Small intestine (tissue), 7 donors: ENCODE results near the gene DTX1. TPM values are rescaled to one million over a fixed set of nuclear protein-coding genes. Genes with fewer than 3 reads are reported as not detected.

Experiments
- DNase-seq, 2 donors: peaks; one replicate each; pipeline versions ENCODE4 v3.0.0 to v3.0.0-alpha.2; 2013
- FAIRE-seq: peaks from 2 replicates; lab custom pipeline; 2012; peaks lifted over from hg19 to GRCh38; lab: Jason Lieb, UNC
- H3K27ac ChIP-seq, 3 donors: one replicate each; pipeline ENCODE4 v1.5.1; 2013; ENCODE audit warnings: low read length in 2 of 3, mild to moderate bottlenecking in 2 of 3, control low read depth in 1 of 3, inconsistent platforms in 1 of 3, low read depth in 1 of 3, moderate library complexity in 1 of 3
- H3K27me3 ChIP-seq, 3 donors: one replicate each; pipeline ENCODE4 v1.6.1; 2013; ENCODE audit warnings: low read length in 3 of 3, inconsistent platforms in 1 of 3; ENCODE audit not compliant: control insufficient read depth in 3 of 3, insufficient read depth in 3 of 3
- H3K36me3 ChIP-seq, 3 donors: one replicate each; pipeline ENCODE4 v1.6.1; 2013; ENCODE audit warnings: low read length in 3 of 3, inconsistent platforms in 1 of 3, low read depth in 1 of 3, mild to moderate bottlenecking in 1 of 3, moderate library complexity in 1 of 3; ENCODE audit not compliant: control insufficient read depth in 3 of 3, insufficient read depth in 2 of 3
- H3K4me1 ChIP-seq, 3 donors: one replicate each; pipeline ENCODE4 v1.6.1; 2013; ENCODE audit warnings: low read length in 2 of 3, inconsistent platforms in 1 of 3, low read depth in 1 of 3, mild to moderate bottlenecking in 1 of 3, moderate library complexity in 1 of 3; ENCODE audit not compliant: control insufficient read depth in 3 of 3, insufficient read depth in 2 of 3
- H3K4me3 ChIP-seq, 3 donors: one replicate each; pipeline ENCODE4 v1.5.1; 2013; ENCODE audit warnings: low read length in 3 of 3, control low read depth in 1 of 3, inconsistent platforms in 1 of 3, low read depth in 1 of 3, mild to moderate bottlenecking in 1 of 3, moderate library complexity in 1 of 3
- H3K9me3 ChIP-seq, 2 donors: one replicate each; pipeline ENCODE4 v1.6.1; 2013; ENCODE audit warnings: low read depth in 1 of 2, low read length in 1 of 2; ENCODE audit not compliant: control insufficient read depth in 2 of 2, insufficient read depth in 1 of 2
- WGBS, 3 donors: extraction: QIAGEN DNeasy Blood & Tissue Kit; methylation state at CpG; one replicate each; pipeline ENCODE4 v1.1.7; 2013; 5-methylcytosine and 5-hydroxymethylcytosine counted together
- polyA plus RNA-seq, 4 donors: library from polyadenylated mRNA; stranded (reverse) in 3 of 4; unstranded in 1 of 4; fragments of 200-250 nt in 3 of 4; fragments of 120-200 nt in 1 of 4; gene quantifications; one replicate each; pipeline versions ENCODE4 v1.2.1 to v1.2.3, GENCODE V29; 2013
- donor health status: healthy with polysubstance abuse.
- donor health status: control.
- donor health status: control.
- donor health status: Bipolar disorder and iron deficiency.
- donor health status: healthy.

DTX1 gene
- polyA plus RNA-seq, 4 donors: 0.45 to 4.8 (median 4.2) TPM

DNA sequence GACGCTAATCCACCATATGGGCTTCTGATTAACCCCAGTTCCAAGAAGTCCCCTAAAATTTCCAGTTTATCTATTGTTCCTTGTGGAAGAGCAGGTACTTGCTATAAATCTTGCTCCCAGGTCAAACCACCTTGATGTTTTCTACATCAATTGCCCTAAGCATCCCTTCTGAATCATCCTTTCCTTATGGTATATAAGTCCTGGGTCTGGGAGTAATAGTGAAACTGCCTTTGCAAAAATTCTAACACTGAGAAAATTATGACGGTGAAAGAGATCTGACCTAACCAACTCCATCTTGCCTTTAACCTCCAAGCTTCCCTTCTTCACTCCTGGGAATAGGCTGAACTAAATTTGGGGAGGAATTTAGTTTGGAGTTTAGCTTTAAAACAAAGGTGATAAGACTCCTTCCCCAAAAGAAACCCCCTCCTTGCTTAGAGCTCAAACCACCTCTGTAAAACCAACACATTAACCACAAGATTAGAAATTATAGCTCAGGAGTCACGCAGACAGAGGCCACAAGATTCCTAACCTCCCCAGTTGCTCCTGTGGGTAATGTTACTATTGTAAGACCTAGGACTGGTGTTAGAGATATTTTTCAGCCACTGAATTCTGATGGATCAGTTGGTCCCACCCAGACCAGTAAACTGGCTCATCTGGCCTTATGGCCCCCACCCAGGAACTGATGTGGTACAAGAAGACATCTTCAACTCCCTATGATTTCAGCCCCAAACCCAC is 33.8 kb upstream of the DTX1 start:
- FAIRE-seq: no peak
- DNase-seq: no peak
- H3K9me3 ChIP-seq: no peaks in the 10 kb centered on the region

DNA sequence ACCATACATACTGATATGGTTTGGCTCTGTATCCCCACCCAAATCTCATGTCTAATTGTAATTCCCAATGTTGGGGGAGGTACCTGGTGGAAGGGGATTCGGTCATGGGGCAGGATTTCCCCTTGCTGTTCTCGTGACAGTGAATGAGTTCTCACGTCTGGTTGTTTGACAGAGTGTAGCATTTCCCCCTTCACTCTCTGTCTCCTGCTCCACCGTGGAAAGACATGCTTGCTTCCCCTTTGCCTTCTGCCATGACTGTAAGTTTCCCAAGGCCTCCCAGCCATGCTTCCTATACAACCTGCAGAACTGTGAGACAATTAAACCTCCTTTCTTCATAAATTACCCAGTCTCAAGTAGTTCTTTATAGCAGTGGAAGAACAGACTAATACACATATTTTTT is 28.8 kb upstream of the DTX1 start:
- WGBS, 3 donors: 52 to 71% (median 54%) methylated on average over 4 of the region's 4 CpGs
- Histone ChIP-seq H3K27ac (no peak overlapping the region), H3K4me1 (no peaks in the 10 kb centered on the region), H3K36me3 (no peaks in the 10 kb centered on the region), H3K4me3 (no peak overlapping the region), H3K9me3 (no peaks in the 10 kb centered on the region), H3K27me3 (no peaks in the 10 kb centered on the region)
- no peak for FAIRE-seq
- DNase-seq: no peak

More for the DNA sequence above, 33.8 kb upstream of the DTX1 start:
- H3K27ac ChIP-seq: no peak overlapping the region
- 75 to 83% (median 80%) methylated on average over 3 of the region's 3 CpGs for WGBS, 3 donors
- H3K36me3 ChIP-seq: no peaks in the 10 kb centered on the region
- no peaks in the 10 kb centered on the region for H3K4me1 ChIP-seq
- no peaks in the 10 kb centered on the region for H3K27me3 ChIP-seq
- no peak overlapping the region for H3K4me3 ChIP-seq

DNA sequence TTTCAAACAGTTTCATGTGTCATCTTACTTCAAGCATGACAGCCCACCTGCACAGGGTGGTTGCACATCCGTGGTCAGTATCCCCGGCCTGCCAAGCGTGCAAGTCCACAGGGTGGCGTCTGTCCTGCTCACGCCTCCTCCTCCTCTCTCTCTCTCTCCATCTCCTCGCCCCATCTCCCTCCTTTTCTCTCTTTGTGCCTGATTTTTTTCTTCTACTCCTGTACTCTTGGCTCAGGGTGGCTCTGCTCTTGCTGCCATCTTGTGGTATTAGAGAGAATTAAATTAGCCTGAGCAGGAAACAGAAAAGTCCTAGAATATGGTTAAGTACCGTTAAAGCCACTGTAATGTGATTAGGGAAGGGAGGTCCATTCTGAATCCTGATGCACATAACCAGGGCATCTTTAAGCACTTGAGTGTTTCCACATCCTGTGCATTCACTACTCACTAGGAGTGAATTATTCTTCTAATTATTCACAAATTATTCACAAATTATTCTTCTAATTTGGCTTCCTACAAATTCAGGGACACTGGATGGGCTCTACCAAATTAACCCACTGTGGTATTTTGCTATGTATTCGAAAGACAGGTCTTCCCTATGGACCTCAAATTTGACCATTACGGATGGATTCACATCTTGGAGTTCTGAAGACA is 25.5 kb upstream of the DTX1 start:
- H3K4me1 ChIP-seq: no peaks in the 10 kb centered on the region
- no peaks in the 10 kb centered on the region for H3K9me3 ChIP-seq
- FAIRE-seq: no peak
- no peaks in the 10 kb centered on the region for H3K36me3 ChIP-seq
- no peaks in the 10 kb centered on the region for H3K27me3 ChIP-seq
- WGBS, 3 donors: 15 to 21% (median 16%) methylated on average over 9 of the region's 9 CpGs
- H3K4me3 ChIP-seq: no peak overlapping the region
- H3K27ac ChIP-seq: no peak overlapping the region
- peak; percentile 45 to 46 for DNase-seq

DNA sequence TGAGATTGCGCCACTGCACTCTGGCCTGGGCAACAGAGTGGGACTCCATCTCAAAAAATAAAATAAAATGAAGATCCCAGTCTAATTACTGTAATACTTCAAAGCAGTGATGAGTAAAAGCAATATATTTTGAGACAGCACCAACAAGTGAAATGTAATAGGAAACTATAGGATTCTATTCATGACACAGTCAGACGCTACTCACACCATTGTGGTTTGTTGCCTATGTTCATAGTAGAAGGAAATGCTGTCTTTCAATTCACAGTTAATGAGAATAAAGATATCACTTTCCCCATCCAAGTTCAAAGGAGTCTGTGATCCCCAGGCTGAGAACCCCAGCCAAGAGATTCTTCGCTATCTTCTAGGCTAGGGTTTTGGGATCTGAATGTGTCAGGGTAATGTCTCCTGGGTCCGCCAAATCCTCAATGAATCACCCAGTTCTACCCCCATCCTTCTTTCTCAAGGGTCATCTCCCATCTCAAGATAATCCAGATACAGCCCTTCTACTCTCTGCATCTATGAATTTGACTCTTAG is 16.6 kb upstream of the DTX1 start:
- 62 to 78% (median 75%) methylated on average over 4 of the region's 4 CpGs for WGBS, 3 donors
- FAIRE-seq (no peak), DNase-seq (no peak)
- H3K36me3 ChIP-seq: no peaks in the 10 kb centered on the region
- no peak overlapping the region for H3K4me3 ChIP-seq
- no peaks in the 10 kb centered on the region for H3K9me3 ChIP-seq
- H3K27ac ChIP-seq: peak overlapping the region in 1 of 3 donors; percentile 27
- no peaks in the 10 kb centered on the region for H3K4me1 ChIP-seq
- peaks cover 0 to 2% (median 0%) of the 10 kb centered on the region in 3 donors for H3K27me3 ChIP-seq

DNA sequence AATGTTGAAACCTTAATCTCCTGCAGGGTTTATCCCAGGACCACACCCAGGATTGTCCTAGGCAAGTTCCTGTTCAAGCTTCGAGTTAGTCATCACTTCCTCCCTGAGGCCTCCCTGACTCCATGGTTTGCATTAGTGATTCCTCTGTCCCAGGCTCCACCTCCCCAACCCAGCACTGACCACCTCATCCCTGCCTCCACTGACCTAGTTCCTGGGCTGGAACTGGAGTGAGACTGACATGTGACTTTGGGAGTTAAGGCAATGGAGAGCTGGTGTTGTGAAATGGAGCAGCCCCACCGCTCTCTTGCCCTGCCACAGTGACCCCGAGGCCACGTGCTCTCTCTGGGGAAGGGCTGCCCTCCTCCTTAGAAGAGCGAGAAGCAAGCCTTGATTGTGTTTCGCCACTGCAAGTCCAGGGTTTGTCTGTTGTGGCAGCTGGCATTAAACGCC is 15.8 kb upstream of the DTX1 start:
- Histone ChIP-seq H3K4me1 (no peaks in the 10 kb centered on the region), H3K4me3 (no peak overlapping the region), H3K27me3 (peaks cover 0 to 2% (median 0%) of the 10 kb centered on the region in 3 donors), H3K27ac (peak overlapping the region in 1 of 3 donors; percentile 1), H3K36me3 (no peaks in the 10 kb centered on the region), H3K9me3 (no peaks in the 10 kb centered on the region)
- no peak for FAIRE-seq
- 59 to 70% (median 60%) methylated on average over 7 of the region's 7 CpGs for WGBS, 3 donors
- peak in 1 of 2 donors; percentile 24 for DNase-seq

DNA sequence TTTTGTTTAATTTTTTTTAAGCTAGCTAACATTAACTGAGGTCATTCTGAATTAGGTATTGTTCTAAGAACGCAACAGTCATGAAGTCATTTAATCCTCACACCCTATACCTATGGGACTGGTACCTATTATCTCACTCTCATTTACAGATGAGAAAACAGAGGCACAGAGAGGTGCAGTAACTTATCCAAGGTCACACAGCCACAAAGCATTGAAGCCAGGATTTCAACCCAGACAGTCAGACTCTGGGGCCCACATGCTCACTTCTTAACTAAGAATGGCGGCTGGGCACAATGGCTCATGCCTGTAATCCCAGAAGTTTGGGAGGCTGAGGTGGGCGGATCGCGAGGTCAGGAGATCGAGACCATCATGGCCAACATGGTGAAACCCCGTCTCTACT is 15.0 kb upstream of the DTX1 start:
- 90 to 96% (median 93%) methylated on average over 7 of the region's 7 CpGs for WGBS, 3 donors
- H3K4me3 ChIP-seq: no peak overlapping the region
- peaks cover 0 to 2% (median 0%) of the 10 kb centered on the region in 3 donors for H3K27me3 ChIP-seq
- FAIRE-seq (no peak), DNase-seq (no peak)
- H3K27ac ChIP-seq: no peak overlapping the region
- H3K9me3 ChIP-seq: no peaks in the 10 kb centered on the region
- no peaks in the 10 kb centered on the region for H3K36me3 ChIP-seq
- H3K4me1 ChIP-seq: no peaks in the 10 kb centered on the region

DNA sequence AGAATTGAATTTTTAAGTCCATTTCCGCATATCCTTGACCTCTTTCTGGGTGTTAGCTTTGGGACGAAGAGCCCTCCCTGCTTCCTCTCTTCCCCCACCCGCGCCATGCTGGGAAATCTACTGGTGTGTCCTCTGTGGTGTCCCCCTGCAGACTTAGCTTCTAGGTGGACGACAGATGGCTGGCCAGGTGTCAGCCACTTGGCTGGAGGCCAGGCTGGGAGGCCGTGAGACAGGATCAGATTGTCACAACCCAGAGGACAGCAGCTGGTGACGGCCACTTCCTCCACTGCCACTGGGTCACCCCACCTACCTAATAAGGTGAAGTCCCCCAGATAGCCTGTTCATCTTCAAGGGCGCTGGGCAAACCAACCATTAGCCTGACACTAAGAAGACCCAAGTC is 13.3 kb upstream of the DTX1 start:
- FAIRE-seq: no peak
- Histone ChIP-seq H3K36me3 (no peaks in the 10 kb centered on the region), H3K9me3 (no peaks in the 10 kb centered on the region), H3K4me3 (no peak overlapping the region), H3K4me1 (no peaks in the 10 kb centered on the region), H3K27ac (no peak overlapping the region), H3K27me3 (peaks cover 0 to 2% (median 0%) of the 10 kb centered on the region in 3 donors)
- no peak for DNase-seq
- WGBS, 3 donors: 65 to 71% (median 67%) methylated on average over 8 of the region's 8 CpGs

DNA sequence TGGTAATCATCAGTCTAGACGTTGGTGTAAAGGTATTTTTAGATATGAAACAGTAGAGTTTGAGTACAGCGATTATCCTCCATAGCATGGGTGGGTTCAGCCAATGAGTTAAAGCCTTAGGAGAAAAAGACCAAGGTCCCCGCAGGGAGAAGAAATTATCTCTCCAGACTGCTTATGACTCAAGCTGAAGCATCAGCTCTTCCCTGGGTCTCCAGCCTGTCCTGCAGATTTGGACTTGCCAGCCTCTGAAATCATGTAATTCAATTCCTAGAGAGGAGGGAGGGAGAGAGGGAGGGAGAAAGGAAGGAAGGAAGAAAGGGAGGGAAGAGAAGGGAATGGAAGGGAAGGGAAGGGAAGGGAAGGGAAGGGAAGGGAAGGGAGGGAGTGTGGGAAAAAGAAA is 12.0 kb upstream of the DTX1 start:
- H3K4me1 ChIP-seq: no peaks in the 10 kb centered on the region
- no peak overlapping the region for H3K4me3 ChIP-seq
- H3K36me3 ChIP-seq: no peaks in the 10 kb centered on the region
- no peaks in the 10 kb centered on the region for H3K9me3 ChIP-seq
- 73 to 77% (median 77%) methylated on average over 3 of the region's 3 CpGs for WGBS, 3 donors
- no peak for DNase-seq
- no peak for FAIRE-seq
- H3K27me3 ChIP-seq: no peaks in the 10 kb centered on the region
- no peak overlapping the region for H3K27ac ChIP-seq
